ENCODE measurements around the gene PAPLN.

The PAPLN gene

GRCh38 chr14:73237219-73237785, at the start of gene PAPLN:
Gene PAPLN (plus strand): TSS chr14:73237506. CDS start chr14:73239779, 2,273 bp downstream.
- H3K36me3 ChIP-seq (ENCODE audit: insufficient read depth, low read length) = no peaks in the 10 kb centered on the region
- H4K20me1 ChIP-seq (ENCODE audit: insufficient read depth, low read length) = no peaks in the 10 kb centered on the region
- H3K4me2 ChIP-seq (ENCODE audit: low read length) = peak within 1 kb of the TSS; percentile 63
- no peaks in the 10 kb centered on the region for H3K9me2 ChIP-seq (ENCODE audit: low read depth, low read length)
- no peak within 1 kb of the TSS; the same call in 1 of the 2 replicates for H3K9ac ChIP-seq (ENCODE audit: low read length)
- peaks cover 15% of the 10 kb centered on the region for H3K4me1 ChIP-seq (ENCODE audit: insufficient read depth, low read length, severe bottlenecking)
- no peak within 1 kb of the TSS for H2AFZ ChIP-seq (ENCODE audit: low read length)
- no peaks in the 10 kb centered on the region for H3F3A ChIP-seq (ENCODE audit: insufficient read depth, low read length)
- TF ChIP-seq EZH2 (IDR thresholded peaks at IDR 0.05; ENCODE audit: borderline replicate concordance, low read length) = no peak
- TF ChIP-seq CTCF (IDR thresholded peaks at IDR 0.05; ENCODE audit: low read length) = no peak
- H3K27ac ChIP-seq (ENCODE audit: low read depth, low read length, poor library complexity, severe bottlenecking) = no peak within 1 kb of the TSS
- H3K9me3 ChIP-seq (ENCODE audit: low read length) = no peaks in the 10 kb centered on the region
- peak within 1 kb of the TSS; percentile 52 for H3K4me3 ChIP-seq (ENCODE audit: low read depth, low read length, poor library complexity, severe bottlenecking)
- H3K79me2 ChIP-seq (ENCODE audit: insufficient read depth, low read length) = no peaks in the 10 kb centered on the region
- H3K27me3 ChIP-seq (ENCODE audit: insufficient read depth, low read length) = peaks cover 3% of the 10 kb centered on the region; the same call in 1 of the 2 replicates

DNA sequence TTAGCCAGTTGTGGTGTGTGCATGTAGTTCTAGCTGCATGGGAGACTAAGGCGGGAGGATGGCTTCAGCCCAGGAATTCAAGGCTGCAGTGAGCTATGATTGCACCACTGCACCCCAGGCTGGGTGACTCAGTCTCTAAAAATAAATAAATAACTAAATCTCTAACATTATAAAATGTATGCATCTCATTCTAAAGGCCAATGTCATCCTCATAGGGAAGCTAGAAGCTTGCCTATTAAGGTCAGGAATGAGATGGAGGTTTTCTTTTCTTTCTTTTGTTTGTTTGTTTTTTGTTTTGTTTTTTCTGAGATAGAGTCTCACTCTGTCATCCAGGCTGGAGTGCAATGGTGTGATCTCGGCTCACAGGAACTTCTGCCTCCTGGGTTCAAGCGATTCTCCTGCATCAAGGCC, 48.8 kb upstream of the PAPLN start:
- TF ChIP-seq EZH2 (IDR thresholded peaks at IDR 0.05; ENCODE audit: borderline replicate concordance, low read length) (no peak), CTCF (IDR thresholded peaks at IDR 0.05; ENCODE audit: low read length) (no peak)
- Histone ChIP-seq H3K27ac (ENCODE audit: low read depth, low read length, poor library complexity, severe bottlenecking) (no peak overlapping the region), H3K36me3 (ENCODE audit: insufficient read depth, low read length) (peaks cover 39% of the 10 kb centered on the region), H3F3A (ENCODE audit: insufficient read depth, low read length) (peaks cover 3% of the 10 kb centered on the region; the same call in 1 of the 2 replicates), H3K4me1 (ENCODE audit: insufficient read depth, low read length, severe bottlenecking) (no peaks in the 10 kb centered on the region), H3K79me2 (ENCODE audit: insufficient read depth, low read length) (no peaks in the 10 kb centered on the region), H3K27me3 (ENCODE audit: insufficient read depth, low read length) (no peaks in the 10 kb centered on the region), H3K9me2 (ENCODE audit: low read depth, low read length) (no peaks in the 10 kb centered on the region), H4K20me1 (ENCODE audit: insufficient read depth, low read length) (no peaks in the 10 kb centered on the region), H2AFZ (ENCODE audit: low read length) (no peak overlapping the region), H3K9ac (ENCODE audit: low read length) (no peak overlapping the region), H3K4me3 (ENCODE audit: low read depth, low read length, poor library complexity, severe bottlenecking) (no peak overlapping the region), H3K4me2 (ENCODE audit: low read length) (no peak overlapping the region), H3K9me3 (ENCODE audit: low read length) (no peaks in the 10 kb centered on the region)

- H3K4me3 ChIP-seq (ENCODE audit: low read depth, low read length, poor library complexity, severe bottlenecking) = no peak overlapping the region
- TF ChIP-seq EZH2 (IDR thresholded peaks at IDR 0.05; ENCODE audit: borderline replicate concordance, low read length) (no peak), CTCF (IDR thresholded peaks at IDR 0.05; ENCODE audit: low read length) (no peak)
- no peaks in the 10 kb centered on the region for H3K4me1 ChIP-seq (ENCODE audit: insufficient read depth, low read length, severe bottlenecking)
- H3K36me3 ChIP-seq (ENCODE audit: insufficient read depth, low read length) = peaks cover 48% of the 10 kb centered on the region
- H3K27me3 ChIP-seq (ENCODE audit: insufficient read depth, low read length) = no peaks in the 10 kb centered on the region
- H3K27ac ChIP-seq (ENCODE audit: low read depth, low read length, poor library complexity, severe bottlenecking) = no peak overlapping the region
- H3K9ac ChIP-seq (ENCODE audit: low read length) = no peak overlapping the region
- peaks cover 3% of the 10 kb centered on the region; the same call in 1 of the 2 replicates for H3F3A ChIP-seq (ENCODE audit: insufficient read depth, low read length)
- H3K79me2 ChIP-seq (ENCODE audit: insufficient read depth, low read length) = no peaks in the 10 kb centered on the region
- H3K9me3 ChIP-seq (ENCODE audit: low read length) = no peaks in the 10 kb centered on the region
- no peaks in the 10 kb centered on the region for H4K20me1 ChIP-seq (ENCODE audit: insufficient read depth, low read length)
- H3K4me2 ChIP-seq (ENCODE audit: low read length) = no peak overlapping the region
- H2AFZ ChIP-seq (ENCODE audit: low read length) = no peak overlapping the region
- no peaks in the 10 kb centered on the region for H3K9me2 ChIP-seq (ENCODE audit: low read depth, low read length)
These were observed 47.7 kb upstream of the PAPLN start for GRCh38 chr14:73189651-73190050.
